ENCODE results near the gene SASH3.

Gene SASH3

GRCh38 chrX:129831091-129831885, 51.5 kb downstream of the SASH3 start:
- peaks cover 0 to 2% of the 10 kb centered on the region in 2 experiments for H3K4me1 ChIP-seq (ENCODE audit: control insufficient read depth in 1 of 2, insufficient read depth in 1 of 2, low read depth in 1 of 2, low read length in 1 of 2)
- H3K27ac ChIP-seq = no peak overlapping the region
- H3K36me3 ChIP-seq = no peaks in the 10 kb centered on the region
- no peaks in the 10 kb centered on the region for H3K27me3 ChIP-seq
- no peaks in the 10 kb centered on the region for H3K9me3 ChIP-seq
- H3K4me3 ChIP-seq (ENCODE audit: low read depth in 1 of 2, low read length in 1 of 2) = no peak overlapping the region
- no peak for TF ChIP-seq CTCF (IDR thresholded peaks at IDR 0.05)

GRCh38 chrX:129833153-129833990, 53.6 kb downstream of the SASH3 start:
- no peaks in the 10 kb centered on the region for H3K36me3 ChIP-seq
- H3K4me3 ChIP-seq (ENCODE audit: low read depth in 1 of 2, low read length in 1 of 2) = no peak overlapping the region
- H3K4me1 ChIP-seq (ENCODE audit: control insufficient read depth in 1 of 2, insufficient read depth in 1 of 2, low read depth in 1 of 2, low read length in 1 of 2) = no peaks in the 10 kb centered on the region
- H3K27ac ChIP-seq = no peak overlapping the region
- no peaks in the 10 kb centered on the region for H3K27me3 ChIP-seq
- TF ChIP-seq CTCF (IDR thresholded peaks at IDR 0.05) = no peak
- H3K9me3 ChIP-seq = no peaks in the 10 kb centered on the region

GRCh38 chrX:129836827-129837226, 57.1 kb downstream of the SASH3 start:
- Histone ChIP-seq H3K27ac (no peak overlapping the region), H3K9me3 (no peaks in the 10 kb centered on the region), H3K4me3 (ENCODE audit: low read depth in 1 of 2, low read length in 1 of 2) (no peak overlapping the region), H3K27me3 (no peaks in the 10 kb centered on the region), H3K36me3 (no peaks in the 10 kb centered on the region), H3K4me1 (ENCODE audit: control insufficient read depth in 1 of 2, insufficient read depth in 1 of 2, low read depth in 1 of 2, low read length in 1 of 2) (no peaks in the 10 kb centered on the region)
- no peak for TF ChIP-seq CTCF (IDR thresholded peaks at IDR 0.05)

GRCh38 chrX:129840344-129840743, 60.6 kb downstream of the SASH3 start:
- H3K27me3 ChIP-seq = no peaks in the 10 kb centered on the region
- H3K9me3 ChIP-seq = no peaks in the 10 kb centered on the region
- TF ChIP-seq CTCF (IDR thresholded peaks at IDR 0.05) = no peak
- H3K4me3 ChIP-seq (ENCODE audit: low read depth in 1 of 2, low read length in 1 of 2) = no peak overlapping the region
- no peak overlapping the region for H3K27ac ChIP-seq
- H3K36me3 ChIP-seq = no peaks in the 10 kb centered on the region
- peaks cover 12% of the 10 kb centered on the region in 2 experiments for H3K4me1 ChIP-seq (ENCODE audit: control insufficient read depth in 1 of 2, insufficient read depth in 1 of 2, low read depth in 1 of 2, low read length in 1 of 2)

- H3K4me1 ChIP-seq (ENCODE audit: control insufficient read depth in 1 of 2, insufficient read depth in 1 of 2, low read depth in 1 of 2, low read length in 1 of 2) = peaks cover 12% of the 10 kb centered on the region in 2 experiments
- H3K9me3 ChIP-seq = no peaks in the 10 kb centered on the region
- TF ChIP-seq CTCF (IDR thresholded peaks at IDR 0.05) = no peak
- H3K27ac ChIP-seq = no peak overlapping the region
- H3K36me3 ChIP-seq = no peaks in the 10 kb centered on the region
- no peaks in the 10 kb centered on the region for H3K27me3 ChIP-seq
- H3K4me3 ChIP-seq (ENCODE audit: low read depth in 1 of 2, low read length in 1 of 2) = peak overlapping the region; percentile 67 to 71
These were observed 62.9 kb downstream of the SASH3 start for GRCh38 chrX:129842510-129843208.

Measured in neutrophil (primary cell).